ENCODE measurements around the gene ACTN4.

GRCh38 chr19:38697197-38697596 is 49.7 kb downstream of the ACTN4 start:
- TF ChIP-seq HMGXB4 (CRISPR knock-in tag; IDR thresholded peaks at IDR 0.05) (no peak), IRF2 (CRISPR knock-in tag; IDR thresholded peaks at IDR 0.05; ENCODE audit: borderline replicate concordance, low read depth) (no peak), RELA (CRISPR knock-in tag; IDR thresholded peaks at IDR 0.05; ENCODE audit: borderline replicate concordance) (no peak), CREM (CRISPR knock-in tag; IDR thresholded peaks at IDR 0.05) (no peak), ZNF263 (CRISPR knock-in tag; IDR thresholded peaks at IDR 0.05; ENCODE audit: low read depth) (no peak), ATF1 (CRISPR knock-in tag; IDR thresholded peaks at IDR 0.05) (no peak), ZNF281 (CRISPR knock-in tag; IDR thresholded peaks at IDR 0.05) (no peak), AFF4 (CRISPR knock-in tag; IDR thresholded peaks at IDR 0.05; ENCODE audit: borderline replicate concordance) (no peak), CTCF (IDR thresholded peaks at IDR 0.05) (no peak)
